ENCODE data around the gene IRF6. TPM values are rescaled to one million over a fixed set of nuclear protein-coding genes. Genes with fewer than 3 reads are reported as not detected.

IRF6 gene
- polyA plus RNA-seq, 1 of the 3 experiments (the other 2 are of a cell fraction) = 0.94 TPM

- WGBS (ENCODE audit: low lambda C conversion rate) = 67% methylated on average over 4 of the region's 4 CpGs
- no peak for TF ChIP-seq CHD2 (IDR thresholded peaks at IDR 0.05; ENCODE audit: low read length, partially characterized antibody)
- TF ChIP-seq FOXJ3 (CRISPR knock-in tag; IDR thresholded peaks at IDR 0.05) = no peak
- TF ChIP-seq RCOR1 (IDR thresholded peaks at IDR 0.05; ENCODE audit: low read length) = no peak
- TF ChIP-seq EZH2phosphoT487 (IDR thresholded peaks at IDR 0.05; ENCODE audit: borderline replicate concordance, low read depth) = no peak
- no peak for TF ChIP-seq SMC3 (IDR thresholded peaks at IDR 0.05; ENCODE audit: low read depth, low read length)
- TF ChIP-seq, protein P1, sequence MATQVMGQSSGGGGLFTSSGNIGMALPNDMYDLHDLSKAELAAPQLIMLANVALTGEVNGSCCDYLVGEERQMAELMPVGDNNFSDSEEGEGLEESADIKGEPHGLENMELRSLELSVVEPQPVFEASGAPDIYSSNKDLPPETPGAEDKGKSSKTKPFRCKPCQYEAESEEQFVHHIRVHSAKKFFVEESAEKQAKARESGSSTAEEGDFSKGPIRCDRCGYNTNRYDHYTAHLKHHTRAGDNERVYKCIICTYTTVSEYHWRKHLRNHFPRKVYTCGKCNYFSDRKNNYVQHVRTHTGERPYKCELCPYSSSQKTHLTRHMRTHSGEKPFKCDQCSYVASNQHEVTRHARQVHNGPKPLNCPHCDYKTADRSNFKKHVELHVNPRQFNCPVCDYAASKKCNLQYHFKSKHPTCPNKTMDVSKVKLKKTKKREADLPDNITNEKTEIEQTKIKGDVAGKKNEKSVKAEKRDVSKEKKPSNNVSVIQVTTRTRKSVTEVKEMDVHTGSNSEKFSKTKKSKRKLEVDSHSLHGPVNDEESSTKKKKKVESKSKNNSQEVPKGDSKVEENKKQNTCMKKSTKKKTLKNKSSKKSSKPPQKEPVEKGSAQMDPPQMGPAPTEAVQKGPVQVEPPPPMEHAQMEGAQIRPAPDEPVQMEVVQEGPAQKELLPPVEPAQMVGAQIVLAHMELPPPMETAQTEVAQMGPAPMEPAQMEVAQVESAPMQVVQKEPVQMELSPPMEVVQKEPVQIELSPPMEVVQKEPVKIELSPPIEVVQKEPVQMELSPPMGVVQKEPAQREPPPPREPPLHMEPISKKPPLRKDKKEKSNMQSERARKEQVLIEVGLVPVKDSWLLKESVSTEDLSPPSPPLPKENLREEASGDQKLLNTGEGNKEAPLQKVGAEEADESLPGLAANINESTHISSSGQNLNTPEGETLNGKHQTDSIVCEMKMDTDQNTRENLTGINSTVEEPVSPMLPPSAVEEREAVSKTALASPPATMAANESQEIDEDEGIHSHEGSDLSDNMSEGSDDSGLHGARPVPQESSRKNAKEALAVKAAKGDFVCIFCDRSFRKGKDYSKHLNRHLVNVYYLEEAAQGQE (IDR thresholded peaks at IDR 0.05; ENCODE audit: low read depth, low read length) = no peak
- no peak for TF ChIP-seq USF1 (IDR thresholded peaks at IDR 0.05; ENCODE audit: borderline replicate concordance, low read depth)
- TF ChIP-seq TCF12 (IDR thresholded peaks at IDR 0.05) = no peak
- TF ChIP-seq SIN3A (IDR thresholded peaks at IDR 0.05; ENCODE audit: borderline replicate concordance, low read depth, low read length) = no peak
- TF ChIP-seq NFIC (IDR thresholded peaks at IDR 0.05; ENCODE audit: borderline replicate concordance) = no peak
- TF ChIP-seq MEF2A (IDR thresholded peaks at IDR 0.05; ENCODE audit: borderline replicate concordance, low read depth) = no peak
- TF ChIP-seq GABPA (IDR thresholded peaks at IDR 0.05; ENCODE audit: low read depth) = no peak
- TF ChIP-seq TEAD4 (IDR thresholded peaks at IDR 0.05; ENCODE audit: borderline replicate concordance, insufficient read depth) = no peak
- no peak for TF ChIP-seq GATA2 (CRISPR knock-in tag; IDR thresholded peaks at IDR 0.05)
- Histone ChIP-seq H3K27ac (ENCODE audit: low read depth in 2 of 2, low read length in 1 of 2) (peak overlapping the region; percentile 84 to 90), H3K4me2 (no peak overlapping the region), H4K20me1 (ENCODE audit: insufficient read depth) (no peaks in the 10 kb centered on the region), H2AFZ (ENCODE audit: low read depth) (no peak overlapping the region), H3K9ac (no peak overlapping the region), H3F3A (replicated peaks; ENCODE audit: insufficient read depth) (peaks cover 10% of the 10 kb centered on the region), H3K9me2 (no peaks in the 10 kb centered on the region), H3K36me3 (replicated peaks in 1 of 2; ENCODE audit: control insufficient read depth in 1 of 2, insufficient read depth in 2 of 2, low read length in 1 of 2) (no peaks in the 10 kb centered on the region), H3K27me3 (ENCODE audit: insufficient read depth) (no peaks in the 10 kb centered on the region), H3K9me3 (no peaks in the 10 kb centered on the region), H3K4me1 (ENCODE audit: control insufficient read depth in 1 of 2, insufficient read depth in 2 of 2, low read depth in 1 of 2, low read length in 1 of 2) (peaks cover 12 to 28% of the 10 kb centered on the region in 2 experiments), H3K4me3 (ENCODE audit: low read depth in 2 of 2, low read length in 1 of 2) (no peak overlapping the region), H3K79me2 (ENCODE audit: insufficient read depth) (no peaks in the 10 kb centered on the region)
- ChIA-PET CTCF (interaction anchor here (1.0 to 7.5 kb wide), 4 partner anchors 15 to 24 kb away, joined by 3 to 78 read pairs (median 8); partner anchors contain the start of gene UTP25), POLR2A (interaction anchor here (1.3 to 1.4 kb wide), 2 partner anchors 20 to 24 kb away, joined by 5 to 6 read pairs; partner anchors contain the start of genes C1orf74 and UTP25)
- no peak for DNase-seq
These were observed 1.6 kb upstream of the IRF6 start for GRCh38 chr1:209807509-209807908.
